GM12801 (cell line): ENCODE measurements around the gene DOCK2.

Source experiments
- CTCF ChIP-seq: IDR thresholded peaks from one replicate; pipeline ENCODE4 v1.5.1; 2011; ENCODE audit warnings: control low read depth; ENCODE audit not compliant: insufficient read length; ENCODE audit errors: extremely low read depth

Gene DOCK2

GRCh38 chr5:169710675-169711074 lies 73.6 kb downstream of the DOCK2 start:
- TF ChIP-seq CTCF: no peak

- TF ChIP-seq CTCF: no peak
Observed at GRCh38 chr5:169711551-169712225, 74.6 kb downstream of the DOCK2 start.

- TF ChIP-seq CTCF: no peak
Observed at GRCh38 chr5:169712428-169712827, 75.4 kb downstream of the DOCK2 start.

- no peak for TF ChIP-seq CTCF
Observed at GRCh38 chr5:169716287-169716686, 79.2 kb downstream of the DOCK2 start.

- no peak for TF ChIP-seq CTCF
Observed at GRCh38 chr5:169717288-169717687, 80.2 kb downstream of the DOCK2 start.

- TF ChIP-seq CTCF: no peak
Observed at GRCh38 chr5:169719360-169720314, 82.6 kb downstream of the DOCK2 start.

- no peak for TF ChIP-seq CTCF
Observed at GRCh38 chr5:169721771-169722170, 84.7 kb downstream of the DOCK2 start.
